GM18508 (cell line): ENCODE results near the gene IL21.
"Not testable (repeated sequence)": the region's sequence is repeated elsewhere in the genome, so short reads cannot be mapped to it uniquely, and the experiment has no call there.

Source experiments
- ATAC-seq: cut with Tn5 transposase; IDR thresholded peaks from one replicate; pipeline ENCODE4 v1.9.1; 2021; ENCODE audit warnings: moderate number of reproducible peaks; ENCODE audit not compliant: insufficient read depth, unreplicated experiment

Gene IL21

GRCh38 chr4:122621016-122621507 lies at the start of gene IL21:
TSS of gene IL21 (minus strand) at chr4:122621066. CDS start at chr4:122621011, 55 bp downstream.
- no peak for ATAC-seq

GRCh38 chr4:122669911-122670738 lies 49.3 kb upstream of the IL21 start:
- no peak for ATAC-seq

- no peak for ATAC-seq
Observed at GRCh38 chr4:122668241-122668640, 47.4 kb upstream of the IL21 start.

GRCh38 chr4:122666527-122667245 lies 45.8 kb upstream of the IL21 start:
- no peak for ATAC-seq

- ATAC-seq: no peak
Observed at GRCh38 chr4:122665161-122665929, 44.5 kb upstream of the IL21 start.

GRCh38 chr4:122663814-122664610 lies 43.1 kb upstream of the IL21 start:
- ATAC-seq: no peak

- no peak for ATAC-seq
Observed at GRCh38 chr4:122663291-122663690, 42.4 kb upstream of the IL21 start.

- ATAC-seq: no peak
Observed at GRCh38 chr4:122662701-122663100, 41.8 kb upstream of the IL21 start.

- ATAC-seq: no peak
Observed at GRCh38 chr4:122661176-122662160, 40.6 kb upstream of the IL21 start.

- ATAC-seq: peak; percentile 95
Observed at GRCh38 chr4:122658818-122659295, 38.0 kb upstream of the IL21 start.

- peak; percentile 15 for ATAC-seq
Observed at GRCh38 chr4:122658377-122658776, 37.5 kb upstream of the IL21 start.

- ATAC-seq: no peak
Observed at GRCh38 chr4:122657553-122657952, 36.7 kb upstream of the IL21 start.

- ATAC-seq: not testable (repeated sequence)
Observed at GRCh38 chr4:122656583-122656982, 35.7 kb upstream of the IL21 start.

- no peak for ATAC-seq
Observed at GRCh38 chr4:122652379-122652778, 31.5 kb upstream of the IL21 start.

GRCh38 chr4:122650148-122650547 lies 29.3 kb upstream of the IL21 start:
- ATAC-seq: no peak

GRCh38 chr4:122647656-122648055 lies 26.8 kb upstream of the IL21 start:
- ATAC-seq: no peak

- no peak for ATAC-seq
Observed at GRCh38 chr4:122643257-122643656, 22.4 kb upstream of the IL21 start.

GRCh38 chr4:122639181-122639580 lies 18.3 kb upstream of the IL21 start:
- ATAC-seq: no peak

- ATAC-seq: peak; percentile 51
Observed at GRCh38 chr4:122636697-122637096, 15.8 kb upstream of the IL21 start.
